ENCODE measurements around the gene PPRC1. TPM values are rescaled to one million over a fixed set of nuclear protein-coding genes. Genes with fewer than 3 reads are reported as not detected.

PPRC1 gene
- total RNA-seq, 1 experiment from 2014 or later: 87.9 TPM

- in situ Hi-C loops (cut with HindIII; ENCODE audit: low pct_unique_long_range_greater_than_20kb, low sequenced_read_pairs): no loop called here
- DNase-seq (ENCODE audit: low read depth, low spot score): no peak
- H3K27me3 ChIP-seq (ENCODE audit: control insufficient read depth, insufficient read depth, low read length): no peaks in the 10 kb centered on the region
- H3K4me3 ChIP-seq (ENCODE audit: low read depth in 2 of 2, low read length in 2 of 2): peak overlapping the region in 1 of 2 experiments; percentile 84; a peak in 1 of 4 replicates
- H3K9me3 ChIP-seq (ENCODE audit: control insufficient read depth, insufficient read depth, low read depth, low read length): no peaks in the 10 kb centered on the region
- no peak for ATAC-seq
- ChIA-PET POLR2A (no interaction called here), CTCF (interaction anchor here (0.6 kb wide), 1 partner anchor 10 kb away, joined by 3 read pairs; no protein-coding TSS in a partner anchor)
- H3K36me3 ChIP-seq (ENCODE audit: control insufficient read depth, insufficient read depth, low read length): peaks cover 31% of the 10 kb centered on the region
- intact Hi-C loops (cut with micrococcal nuclease; ENCODE audit: unreplicated experiment): no loop called here
- no TSS peak for BruUV-seq (replicated peaks)
- H3K4me1 ChIP-seq (ENCODE audit: control insufficient read depth, insufficient read depth, low read length): peaks cover 43% of the 10 kb centered on the region
- H3K27ac ChIP-seq (ENCODE audit: low read length): peak overlapping the region; percentile 81; the same call in 1 of the 2 replicates
- TF ChIP-seq CTCF (IDR thresholded peaks at IDR 0.05) (no peak; the same call in 1 of the 2 replicates), POLR2AphosphoS5 (IDR thresholded peaks at IDR 0.05; ENCODE audit: low read depth, low read length) (no peak), REST (IDR thresholded peaks at IDR 0.05; ENCODE audit: insufficient read depth in 1 of 2, low read depth in 2 of 2, low read length in 1 of 2) (no peak), TCF7L2 (IDR thresholded peaks at IDR 0.05; ENCODE audit: low read depth, low read length) (no peak), SIN3A (IDR thresholded peaks at IDR 0.05; ENCODE audit: borderline replicate concordance, insufficient read depth, low read depth, low read length) (no peak)
Measured at GRCh38 chr10:102112210-102112817, 20.5 kb upstream of the PPRC1 start.

GRCh38 chr10:102113261-102113955, 19.4 kb upstream of the PPRC1 start:
- peak; percentile 11; the same call in 1 of the 2 replicates for ATAC-seq
- no peak for DNase-seq (ENCODE audit: low read depth, low spot score)
- ChIA-PET CTCF (interaction anchor here (0.6 to 0.7 kb wide), 5 partner anchors 18 to 225 kb away, joined by 3 to 6 read pairs (median 4); no protein-coding TSS in a partner anchor), POLR2A (no interaction called here)
- in situ Hi-C loops (cut with HindIII; ENCODE audit: low pct_unique_long_range_greater_than_20kb, low sequenced_read_pairs) (no loop called here), intact Hi-C loops (cut with micrococcal nuclease; ENCODE audit: unreplicated experiment) (no loop called here)
- no peaks in the 10 kb centered on the region for H3K9me3 ChIP-seq (ENCODE audit: control insufficient read depth, insufficient read depth, low read depth, low read length)
- no peaks in the 10 kb centered on the region for H3K27me3 ChIP-seq (ENCODE audit: control insufficient read depth, insufficient read depth, low read length)
- BruUV-seq (replicated peaks): TSS peak; percentile 45
- peaks cover 54% of the 10 kb centered on the region for H3K4me1 ChIP-seq (ENCODE audit: control insufficient read depth, insufficient read depth, low read length)
- H3K36me3 ChIP-seq (ENCODE audit: control insufficient read depth, insufficient read depth, low read length): peaks cover 31% of the 10 kb centered on the region
- H3K4me3 ChIP-seq (ENCODE audit: low read depth in 2 of 2, low read length in 2 of 2): peak overlapping the region; percentile 74 to 84
- H3K27ac ChIP-seq (ENCODE audit: low read length): peak overlapping the region; percentile 81
- TF ChIP-seq TCF7L2 (IDR thresholded peaks at IDR 0.05; ENCODE audit: low read depth, low read length) (no peak), POLR2AphosphoS5 (IDR thresholded peaks at IDR 0.05; ENCODE audit: low read depth, low read length) (no peak)
